KBM-7 (cell line): ENCODE measurements around the gene FRY.
A peak's percentile ranks its signal among the peaks of the same experiment; 100 is the strongest.

ENCODE experiments used
- DNase-seq: peaks from one replicate; pipeline ENCODE4 v3.0.0-alpha.2; 2015
- in situ Hi-C: fragments of 300-500 bp; cut with MboI; formaldehyde crosslinking; loops from 2 replicates; pipeline ENCODE4 v1.14.3; 2020; ENCODE audit warnings: low sequenced_read_pairs, low pct_unique_long_range_greater_than_20kb, mixed read lengths

FRY gene

DNA sequence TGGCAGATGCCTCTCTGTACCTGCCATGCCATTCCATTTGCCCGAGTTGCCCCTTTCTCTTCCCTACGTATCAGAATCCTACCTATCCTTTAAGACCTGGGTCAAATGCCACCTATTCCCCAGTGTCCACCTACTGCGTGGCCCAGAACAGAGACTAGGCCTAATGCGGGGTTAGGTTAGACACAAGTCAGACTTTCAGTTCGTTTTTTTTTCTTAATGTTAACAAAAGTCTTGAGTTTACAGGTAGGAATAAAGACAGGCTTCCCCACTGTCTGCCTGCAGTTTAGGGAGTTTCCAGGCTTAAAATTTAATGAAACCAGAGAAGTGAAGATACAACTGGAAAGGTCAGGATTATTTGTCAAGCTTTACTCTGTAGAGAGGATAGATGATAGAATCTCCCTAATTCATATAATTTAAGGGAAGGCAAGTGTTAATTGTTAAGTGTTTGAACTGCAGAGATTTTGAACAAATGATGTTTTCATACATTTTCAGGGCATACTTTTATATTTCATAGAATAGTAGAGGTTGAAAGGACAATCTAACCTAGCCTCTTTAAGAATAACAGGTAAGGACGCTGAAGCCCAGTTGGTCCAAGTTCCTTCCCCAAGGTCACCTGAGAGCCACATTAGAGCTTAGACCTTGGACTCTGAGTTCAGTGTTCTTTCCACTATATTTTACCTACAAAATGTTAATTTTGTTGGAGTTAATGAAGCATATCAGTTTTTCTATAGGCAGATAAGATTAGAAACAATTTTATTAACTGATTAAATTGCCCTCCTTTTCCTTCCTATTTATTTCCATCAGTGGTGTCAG, 35.8 kb downstream of the FRY start:
- in situ Hi-C loops = no loop called here
- DNase-seq = no peak

- no peak for DNase-seq
- in situ Hi-C loops = no loop called here
Measured at GRCh38 chr13:32068255-32068654, 36.7 kb downstream of the FRY start.

- no peak for DNase-seq
- in situ Hi-C loops = no loop called here
Measured at GRCh38 chr13:32073180-32073864, 41.7 kb downstream of the FRY start.

- no peak for DNase-seq
- in situ Hi-C loops = no loop called here
Measured at GRCh38 chr13:32075170-32075851, 43.7 kb downstream of the FRY start.

- peak; percentile 9 for DNase-seq
- in situ Hi-C loops = no loop called here
Measured at GRCh38 chr13:32079587-32079986, 48.0 kb downstream of the FRY start.

- in situ Hi-C loops = no loop called here
- DNase-seq = no peak
Measured at GRCh38 chr13:32080328-32080744, 48.8 kb downstream of the FRY start.

- no peak for DNase-seq
Measured at GRCh38 chr13:32081591-32081990, 50.0 kb downstream of the FRY start.

DNA sequence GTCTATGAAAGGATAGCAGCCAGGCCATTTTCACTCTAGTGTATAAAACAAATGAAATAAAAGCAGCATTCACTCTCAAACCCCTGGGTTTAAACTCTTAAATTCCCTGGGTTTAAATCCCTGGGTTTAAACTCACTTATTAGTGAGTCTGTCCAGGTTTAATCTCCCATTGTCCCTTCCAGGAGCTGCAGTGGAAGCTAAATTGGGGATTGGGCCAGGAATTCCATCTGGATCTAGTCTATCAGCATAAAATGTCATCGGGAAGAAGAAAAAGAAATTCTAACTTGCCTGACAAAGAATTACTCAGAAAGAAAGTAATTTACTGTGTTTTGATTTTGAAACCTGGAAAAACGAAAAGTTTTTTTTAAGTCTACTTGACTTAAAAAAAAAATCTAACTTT, 54.8 kb downstream of the FRY start:
- in situ Hi-C loops = no loop called here
- no peak for DNase-seq

More at GRCh38 chr13:32081591-32081990, 50.0 kb downstream of the FRY start:
- in situ Hi-C loops = no loop called here

DNA sequence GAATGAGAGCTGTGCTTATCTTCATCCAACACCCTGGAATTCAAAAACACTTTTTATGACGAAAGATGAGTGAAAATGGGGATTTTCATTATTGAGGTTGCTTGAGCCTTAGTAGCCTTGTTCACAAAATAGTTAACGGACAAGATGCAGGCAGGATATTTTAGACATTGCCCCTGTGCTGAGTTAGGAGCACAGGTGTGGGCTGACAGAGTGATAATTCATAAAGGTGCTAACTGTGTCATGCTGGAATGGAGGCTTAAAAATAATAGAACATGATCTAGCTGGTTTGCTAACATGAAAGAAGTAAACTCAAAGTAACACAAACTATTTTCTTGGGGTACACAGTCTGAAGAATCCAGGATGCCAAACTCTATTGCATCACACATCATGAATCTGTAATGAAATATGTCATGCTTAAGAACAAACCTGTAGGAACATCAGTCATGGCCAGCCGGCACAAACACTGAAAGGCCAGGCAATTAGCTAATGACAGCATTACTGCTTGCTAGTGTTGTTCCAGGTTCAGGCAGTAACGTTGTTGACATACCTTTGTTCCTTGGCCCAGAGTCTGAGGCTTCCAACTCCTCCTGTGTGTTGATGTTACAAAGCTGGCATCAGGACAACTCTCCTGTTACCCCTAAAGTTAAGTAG, 55.3 kb downstream of the FRY start:
- no peak for DNase-seq
- in situ Hi-C loops = no loop called here

DNA sequence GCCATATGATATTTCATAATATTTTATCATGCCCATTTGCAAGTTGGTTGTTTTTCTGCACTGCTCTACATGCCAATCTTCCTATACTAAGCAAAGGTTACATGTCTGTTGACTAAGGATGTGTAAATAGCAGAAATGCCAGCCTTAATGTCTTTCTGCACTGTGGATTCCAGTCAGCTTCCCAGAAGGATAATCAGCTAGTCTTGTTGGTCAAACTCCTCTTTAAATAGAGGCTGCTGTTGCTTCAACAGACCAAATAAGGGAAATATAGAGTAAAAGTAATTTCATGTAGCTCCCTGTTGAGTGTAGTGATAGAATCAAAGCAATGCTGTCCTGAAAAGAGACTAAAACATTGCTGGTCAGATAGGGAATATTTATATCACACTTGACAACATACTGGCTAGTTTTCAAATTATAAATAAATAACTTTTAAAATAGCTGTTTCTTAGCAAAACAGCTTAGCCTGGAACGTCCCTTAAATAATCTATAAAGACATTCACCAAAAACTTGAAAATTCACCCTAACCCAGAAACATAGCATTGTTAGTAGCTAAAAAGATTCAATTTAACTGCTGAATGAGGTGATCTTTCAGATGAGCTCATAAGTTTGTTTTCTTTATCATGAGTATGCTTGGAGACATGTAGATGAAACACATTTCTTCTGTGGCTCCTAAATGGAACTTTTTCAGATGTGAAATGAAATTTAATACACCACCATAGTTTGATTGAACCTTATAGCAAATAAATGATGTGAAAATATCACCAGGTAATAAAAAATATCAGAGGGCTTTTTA, 56.6 kb downstream of the FRY start:
- in situ Hi-C loops = no loop called here
- DNase-seq = no peak

GRCh38 chr13:32092496-32092895, 60.9 kb downstream of the FRY start:
- in situ Hi-C loops = no loop called here
- DNase-seq = no peak

DNA sequence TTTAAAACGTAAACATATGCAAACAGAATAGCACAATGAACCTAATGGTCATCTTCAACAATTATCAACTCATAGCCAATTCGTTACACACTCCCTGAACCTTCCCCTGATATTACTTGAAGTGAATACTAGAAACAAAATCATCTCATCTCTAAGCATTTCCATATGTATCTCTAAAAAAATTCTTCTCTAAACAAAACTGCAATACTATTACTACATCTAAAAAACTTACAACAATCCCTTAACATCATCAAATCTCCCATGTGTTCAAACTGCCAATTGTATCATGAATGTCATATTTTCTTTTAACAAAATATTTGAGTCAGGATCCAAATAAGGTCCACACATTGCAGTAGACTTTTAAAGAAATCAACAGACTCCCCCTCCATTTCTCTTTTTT, 61.4 kb downstream of the FRY start:
- in situ Hi-C loops = no loop called here

DNA sequence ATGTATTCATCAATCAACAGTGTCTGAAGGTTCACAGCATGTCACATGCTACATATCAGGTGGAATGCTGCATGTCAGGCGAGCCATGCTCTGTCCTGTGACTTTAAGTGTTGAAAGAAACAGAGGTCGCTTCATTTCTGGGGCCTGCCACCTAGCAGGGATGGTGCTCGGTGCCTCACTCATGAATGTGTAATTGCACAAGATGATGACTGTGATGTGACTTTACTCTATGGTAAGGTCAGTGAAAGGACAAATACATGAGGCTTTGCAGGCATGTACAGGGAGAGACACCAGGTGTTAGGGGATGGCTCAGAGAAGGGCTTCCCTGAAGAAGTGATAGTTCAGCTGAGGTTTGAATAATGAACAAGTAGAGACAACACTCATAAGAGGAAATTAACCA, 66.7 kb downstream of the FRY start:
- no peak for DNase-seq
- in situ Hi-C loops = no loop called here

More for the DNA sequence above, 61.4 kb downstream of the FRY start:
- no peak for DNase-seq

- in situ Hi-C loops = no loop called here
- no peak for DNase-seq
Measured at GRCh38 chr13:32105653-32106313, 74.2 kb downstream of the FRY start.

DNA sequence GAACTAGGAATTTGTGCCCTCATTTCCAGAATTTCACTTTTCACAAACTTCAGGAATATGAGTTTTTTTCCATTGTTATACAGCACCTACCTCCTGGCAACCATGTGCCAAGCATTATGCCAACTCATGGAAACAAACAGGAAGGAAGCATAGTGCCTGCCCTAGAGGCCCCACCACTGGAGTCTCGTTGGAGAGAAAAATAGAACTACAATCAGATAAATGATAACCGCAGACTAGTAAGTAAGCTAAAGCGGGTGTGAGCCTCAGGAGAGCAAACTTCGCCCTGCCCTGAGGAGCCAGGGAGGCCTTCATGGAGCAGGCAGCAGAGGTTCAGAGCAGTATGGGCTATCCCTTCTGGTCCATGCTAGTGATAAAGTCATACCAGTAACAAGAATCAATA, 75.9 kb downstream of the FRY start:
- peak; percentile 91 for DNase-seq
- in situ Hi-C loops = no loop called here

GRCh38 chr13:32107973-32108372, 76.4 kb downstream of the FRY start:
- no peak for DNase-seq
- in situ Hi-C loops = no loop called here

GRCh38 chr13:32113532-32113931, 82.0 kb downstream of the FRY start:
- in situ Hi-C loops = no loop called here
- DNase-seq = peak; percentile 40

- no peak for DNase-seq
- in situ Hi-C loops = no loop called here
Measured at GRCh38 chr13:32114284-32114950, 82.8 kb downstream of the FRY start.
